Neuronal stem cell (in vitro differentiated cells): ENCODE results near the gene SLX9.

Experiments
- DNase-seq: peaks from one replicate; pipeline ENCODE4 v3.0.0-alpha.2; 2013; ENCODE audit warnings: low spot score
- H2AFZ ChIP-seq: one replicate; pipeline ENCODE4 v1.6.1; 2013; ENCODE audit warnings: mild to moderate bottlenecking, low read length, inconsistent platforms
- H2AK5ac ChIP-seq: 2 replicates; pipeline ENCODE4 v1.6.1; 2013; ENCODE audit warnings: low read depth, mild to moderate bottlenecking, inconsistent platforms, low read length, moderate library complexity, mixed read lengths
- H2BK120ac ChIP-seq: 2 replicates; pipeline ENCODE4 v1.6.1; 2013; ENCODE audit warnings: low read depth, mild to moderate bottlenecking, inconsistent platforms, low read length, moderate library complexity, mixed read lengths
- H2BK12ac ChIP-seq: one replicate; pipeline ENCODE4 v1.6.1; 2013; ENCODE audit warnings: low read length, inconsistent platforms
- H2BK15ac ChIP-seq: 2 replicates; pipeline ENCODE4 v1.6.1; 2013; ENCODE audit warnings: mild to moderate bottlenecking, low read length, inconsistent platforms, mixed read lengths
- H2BK5ac ChIP-seq: one replicate; pipeline ENCODE4 v1.6.1; 2013; ENCODE audit warnings: inconsistent platforms, mild to moderate bottlenecking, low read length, moderate library complexity
- H3K14ac ChIP-seq: one replicate; pipeline ENCODE4 v1.6.1; 2013; ENCODE audit warnings: low read length, inconsistent platforms
- H3K18ac ChIP-seq: 2 replicates; pipeline ENCODE4 v1.6.1; 2013; ENCODE audit warnings: low read length, inconsistent platforms
- H3K23ac ChIP-seq: 2 replicates; pipeline ENCODE4 v1.6.1; 2013; ENCODE audit warnings: low read depth, mild to moderate bottlenecking, mixed read lengths, low read length, inconsistent platforms; ENCODE audit not compliant: poor library complexity
- H3K27ac ChIP-seq: replicated peaks from 3 replicates; pipeline ENCODE4 v1.5.1; 2013; ENCODE audit warnings: low read length, inconsistent platforms
- H3K27me3 ChIP-seq, 3 experiments: 2 replicates each; pipeline ENCODE4 v1.6.1; 2013; ENCODE audit warnings: low read length in 3 of 3, mild to moderate bottlenecking in 2 of 3, inconsistent platforms in 1 of 3, low read depth in 1 of 3, mixed read lengths in 1 of 3, moderate library complexity in 1 of 3; ENCODE audit not compliant: control insufficient read depth in 3 of 3, insufficient read depth in 3 of 3
- H3K36me3 ChIP-seq, 2 donors: replicated peaks in 1 of 2; 2 replicates each; pipeline ENCODE4 v1.6.1; 2013; ENCODE audit warnings: low read length in 2 of 2; ENCODE audit not compliant: control insufficient read depth in 2 of 2, insufficient read depth in 2 of 2
- H3K4ac ChIP-seq: 2 replicates; pipeline ENCODE4 v1.6.1; 2013; ENCODE audit warnings: inconsistent platforms, mild to moderate bottlenecking, low read length, moderate library complexity
- H3K4me1 ChIP-seq, 2 donors: 1 replicate in 1 of 2; 2 replicates in 1 of 2; pipeline ENCODE4 v1.6.1; 2013; ENCODE audit warnings: low read length in 2 of 2, low read depth in 1 of 2; ENCODE audit not compliant: control insufficient read depth in 2 of 2, insufficient read depth in 1 of 2
- H3K4me2 ChIP-seq: one replicate; pipeline ENCODE4 v1.6.1; 2013; ENCODE audit warnings: mild to moderate bottlenecking, low read length, inconsistent platforms; ENCODE audit not compliant: insufficient read depth, poor library complexity, severe bottlenecking
- H3K4me3 ChIP-seq, 2 donors: 2 replicates each; pipeline ENCODE4 v1.5.1; 2013; ENCODE audit warnings: low read length in 2 of 2, mild to moderate bottlenecking in 2 of 2, inconsistent platforms in 1 of 2, moderate library complexity in 1 of 2
- H3K79me1 ChIP-seq: one replicate; pipeline ENCODE4 v1.6.1; 2013; ENCODE audit warnings: low read depth, mild to moderate bottlenecking, inconsistent platforms, low read length, moderate library complexity
- H3K9ac ChIP-seq: one replicate; pipeline ENCODE4 v1.6.1; 2013; ENCODE audit warnings: mild to moderate bottlenecking, low read depth, low read length, inconsistent platforms; ENCODE audit not compliant: poor library complexity
- H3K9me3 ChIP-seq, 2 donors: replicated peaks in 1 of 2; 2 replicates each; pipeline versions ENCODE3 to v1.6.1; 2013; ENCODE audit warnings: low read length in 2 of 2, mild to moderate bottlenecking in 2 of 2, inconsistent platforms in 1 of 2, low read depth in 1 of 2, mixed read lengths in 1 of 2, moderate library complexity in 1 of 2; ENCODE audit not compliant: control insufficient read depth in 2 of 2, insufficient read depth in 1 of 2
- H4K8ac ChIP-seq: one replicate; pipeline ENCODE4 v1.6.1; 2013; ENCODE audit warnings: low read depth, mild to moderate bottlenecking, inconsistent platforms, low read length, moderate library complexity
- H4K91ac ChIP-seq: one replicate; pipeline ENCODE4 v1.6.1; 2013; ENCODE audit warnings: low read length, low read depth, mild to moderate bottlenecking, inconsistent platforms; ENCODE audit not compliant: poor library complexity
- WGBS, 2 donors: extraction: QIAGEN DNeasy Blood & Tissue Kit; methylation state at CpG; one replicate each; pipeline ENCODE4 v1.1.7; 2013; ENCODE audit warnings: missing lambda C conversion rate in 2 of 2, mixed read lengths in 1 of 2; ENCODE audit not compliant: insufficient read length in 2 of 2, insufficient replicate concordance in 1 of 2; ENCODE audit errors: extremely low coverage in 2 of 2; 5-methylcytosine and 5-hydroxymethylcytosine counted together

The SLX9 gene

GRCh38 chr21:45002381-45003204 is 62.8 kb downstream of the SLX9 start:
- Histone ChIP-seq H3K4ac (peak overlapping the region; percentile 92), H3K9ac (peak overlapping the region; percentile 16), H3K9me3 (peaks cover 3 to 5% of the 10 kb centered on the region in 2 donors), H3K27ac (no peak overlapping the region), H3K14ac (peak overlapping the region; percentile 79), H4K91ac (peak overlapping the region; percentile 72), H2AK5ac (peak overlapping the region; percentile 85), H2BK12ac (no peak overlapping the region), H2BK120ac (no peak overlapping the region), H3K79me1 (no peaks in the 10 kb centered on the region), H3K4me1 (peaks cover 10 to 14% of the 10 kb centered on the region in 2 donors), H3K23ac (peak overlapping the region; percentile 67), H2AFZ (peak overlapping the region; percentile 71), H3K4me3 (no peak overlapping the region), H2BK5ac (peak overlapping the region; percentile 12), H4K8ac (no peak overlapping the region), H3K18ac (peak overlapping the region; percentile 89), H3K4me2 (no peak overlapping the region), H3K36me3 (no peaks in the 10 kb centered on the region), H3K27me3 (peaks cover 0 to 15% (median 0%) of the 10 kb centered on the region in 3 experiments), H2BK15ac (peak overlapping the region; percentile 75)
- no peak for DNase-seq
- no CpG with 5 or more reads among the region's 28 CpGs for WGBS, 2 donors

- H2BK12ac ChIP-seq, result peak overlapping the region; percentile 60
- no peak overlapping the region for H2BK120ac ChIP-seq
- no peak overlapping the region for H3K4ac ChIP-seq
- H3K18ac ChIP-seq, result peak overlapping the region; percentile 82
- peak overlapping the region; percentile 97 for H2BK5ac ChIP-seq
- H4K91ac ChIP-seq, result no peak overlapping the region
- H3K27ac ChIP-seq, result no peak overlapping the region
- no peak for DNase-seq
- H2BK15ac ChIP-seq, result no peak overlapping the region
- peaks cover 3 to 5% of the 10 kb centered on the region in 2 donors for H3K9me3 ChIP-seq
- H3K23ac ChIP-seq, result peak overlapping the region; percentile 32
- peaks cover 0 to 11% (median 0%) of the 10 kb centered on the region in 3 experiments for H3K27me3 ChIP-seq
- H3K4me2 ChIP-seq, result no peak overlapping the region
- peak overlapping the region; percentile 92 for H2AK5ac ChIP-seq
- no peak overlapping the region for H3K4me3 ChIP-seq
- H3K14ac ChIP-seq, result no peak overlapping the region
- peaks cover 10 to 17% of the 10 kb centered on the region in 2 donors for H3K4me1 ChIP-seq
- peak overlapping the region; percentile 71 for H2AFZ ChIP-seq
- H3K36me3 ChIP-seq, result no peaks in the 10 kb centered on the region
- H3K79me1 ChIP-seq, result no peaks in the 10 kb centered on the region
- no peak overlapping the region for H3K9ac ChIP-seq
- H4K8ac ChIP-seq, result peak overlapping the region; percentile 99
- no CpG with 5 or more reads among the region's 14 CpGs for WGBS, 2 donors
Measured at GRCh38 chr21:45003331-45004058, 63.7 kb downstream of the SLX9 start.

- DNase-seq, result no peak
- H3K9ac ChIP-seq, result no peak overlapping the region
- H3K36me3 ChIP-seq, result no peaks in the 10 kb centered on the region
- peak overlapping the region; percentile 32 for H3K23ac ChIP-seq
- H3K4me2 ChIP-seq, result no peak overlapping the region
- no peak overlapping the region for H2BK120ac ChIP-seq
- H2BK5ac ChIP-seq, result peak overlapping the region; percentile 97
- peaks cover 10 to 17% of the 10 kb centered on the region in 2 donors for H3K4me1 ChIP-seq
- peaks cover 0 to 11% (median 0%) of the 10 kb centered on the region in 3 experiments for H3K27me3 ChIP-seq
- no peak overlapping the region for H2AFZ ChIP-seq
- H2BK12ac ChIP-seq, result no peak overlapping the region
- no peak overlapping the region for H4K91ac ChIP-seq
- H2AK5ac ChIP-seq, result peak overlapping the region; percentile 92
- no peak overlapping the region for H3K27ac ChIP-seq
- H4K8ac ChIP-seq, result no peak overlapping the region
- H3K18ac ChIP-seq, result peak overlapping the region; percentile 82
- no peak overlapping the region for H3K4ac ChIP-seq
- H3K4me3 ChIP-seq, result no peak overlapping the region
- H3K79me1 ChIP-seq, result no peaks in the 10 kb centered on the region
- no peak overlapping the region for H3K14ac ChIP-seq
- no CpG with 5 or more reads among the region's 8 CpGs for WGBS, 2 donors
- peaks cover 4 to 5% of the 10 kb centered on the region in 2 donors for H3K9me3 ChIP-seq
- no peak overlapping the region for H2BK15ac ChIP-seq
Measured at GRCh38 chr21:45004059-45004422, 64.2 kb downstream of the SLX9 start.
